Mucosa of rectum (tissue), 2 donors: ENCODE measurements around the gene TRIM38.
A peak's percentile ranks its signal among the peaks of the same experiment; 100 is the strongest.

Experiments used
- H3K27ac ChIP-seq, 2 donors: one replicate each; pipeline ENCODE4 v1.7.0; 2013; ENCODE audit warnings: inconsistent platforms in 2 of 2, low read depth in 2 of 2, low read length in 2 of 2
- H3K27me3 ChIP-seq, 2 donors: one replicate each; pipeline ENCODE4 v1.7.0; 2013; ENCODE audit warnings: low read length in 2 of 2; ENCODE audit not compliant: control insufficient read depth in 2 of 2, insufficient read depth in 2 of 2
- H3K36me3 ChIP-seq, 2 donors: one replicate each; pipeline ENCODE4 v1.7.0; 2013; ENCODE audit warnings: low read length in 2 of 2; ENCODE audit not compliant: control insufficient read depth in 2 of 2, insufficient read depth in 2 of 2
- H3K4me1 ChIP-seq, 2 donors: one replicate each; pipeline ENCODE4 v1.7.0; 2013; ENCODE audit warnings: low read length in 2 of 2, mild to moderate bottlenecking in 1 of 2; ENCODE audit not compliant: control insufficient read depth in 2 of 2, insufficient read depth in 2 of 2
- H3K4me3 ChIP-seq, 2 donors: one replicate each; pipeline ENCODE4 v1.7.0; 2013; ENCODE audit warnings: low read length in 2 of 2
- H3K9ac ChIP-seq, 2 donors: one replicate each; pipeline ENCODE4 v1.7.0; 2013; ENCODE audit warnings: low read length in 2 of 2, low read depth in 1 of 2, mild to moderate bottlenecking in 1 of 2
- H3K9me3 ChIP-seq, 2 donors: one replicate each; pipeline ENCODE4 v1.7.0; 2013; ENCODE audit warnings: low read length in 2 of 2; ENCODE audit not compliant: control insufficient read depth in 2 of 2
- donor health status: healthy.
- donor health status: Normal muscosa, but diverticular disease.

Gene TRIM38

DNA sequence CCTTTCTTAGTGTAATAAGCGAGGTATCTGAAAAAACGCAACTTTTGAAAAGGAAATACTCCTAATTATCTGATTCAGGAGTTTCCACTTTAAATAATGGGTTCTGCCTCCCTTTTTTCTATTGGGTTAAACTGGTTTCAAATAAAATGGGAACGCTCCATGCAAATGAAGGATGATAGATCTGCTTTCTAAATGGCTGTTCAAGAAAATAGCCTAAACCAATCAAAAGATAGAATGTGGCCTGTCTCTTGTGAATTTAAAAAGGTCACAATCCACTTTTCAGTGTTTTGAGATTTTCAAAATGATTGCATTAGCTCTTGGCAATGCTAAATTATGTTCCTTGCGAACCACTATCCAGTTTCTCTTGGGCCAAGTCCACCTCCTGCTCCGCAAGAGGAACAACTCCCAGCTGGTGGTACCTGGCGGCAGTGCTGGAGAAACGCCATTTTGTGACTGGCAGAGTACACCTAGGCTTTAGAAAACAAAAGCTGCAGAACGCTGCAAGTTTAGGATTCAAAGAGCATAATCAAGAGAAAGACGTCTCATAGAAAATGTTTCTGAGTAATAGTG, 56.7 kb downstream of the TRIM38 start:
- Histone ChIP-seq H3K4me1 (peaks cover 2 to 16% of the 10 kb centered on the region in 2 donors), H3K36me3 (no peaks in the 10 kb centered on the region), H3K9me3 (no peaks in the 10 kb centered on the region), H3K27me3 (no peaks in the 10 kb centered on the region), H3K4me3 (peak overlapping the region in 1 of 2 donors; percentile 79), H3K27ac (peak overlapping the region in 1 of 2 donors; percentile 100), H3K9ac (no peak overlapping the region)

- Histone ChIP-seq H3K9ac (no peak overlapping the region), H3K27ac (peak overlapping the region; percentile 100), H3K9me3 (no peaks in the 10 kb centered on the region), H3K27me3 (no peaks in the 10 kb centered on the region), H3K4me1 (peaks cover 2 to 16% of the 10 kb centered on the region in 2 donors), H3K4me3 (peak overlapping the region; percentile 79 to 84), H3K36me3 (no peaks in the 10 kb centered on the region)
Measured at GRCh38 chr6:26019967-26020328, 57.3 kb downstream of the TRIM38 start.

- H3K36me3 ChIP-seq = no peaks in the 10 kb centered on the region
- H3K27me3 ChIP-seq = no peaks in the 10 kb centered on the region
- H3K4me1 ChIP-seq = peaks cover 2 to 16% of the 10 kb centered on the region in 2 donors
- peak overlapping the region; percentile 100 for H3K27ac ChIP-seq
- peak overlapping the region; percentile 79 to 84 for H3K4me3 ChIP-seq
- no peaks in the 10 kb centered on the region for H3K9me3 ChIP-seq
- H3K9ac ChIP-seq = peak overlapping the region; percentile 86 to 98
Measured at GRCh38 chr6:26020329-26021000, 57.9 kb downstream of the TRIM38 start.

DNA sequence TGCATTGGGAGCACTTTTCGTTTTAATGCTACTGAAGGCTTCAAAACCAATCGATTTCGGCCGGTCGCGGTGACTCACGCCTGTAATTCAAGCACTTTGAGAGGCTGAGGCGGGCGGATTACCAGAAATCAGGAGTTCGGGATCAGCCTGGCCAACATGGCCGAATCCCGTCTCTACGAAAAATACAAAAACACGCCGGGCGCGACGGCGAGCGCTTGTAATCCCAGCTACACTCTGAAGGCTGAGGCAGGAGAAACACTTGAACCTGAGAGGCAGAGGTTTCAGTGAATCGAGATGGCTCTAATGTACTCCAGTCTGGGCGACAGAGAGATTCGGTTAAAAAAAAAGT, 58.4 kb downstream of the TRIM38 start:
- Histone ChIP-seq H3K9me3 (no peaks in the 10 kb centered on the region), H3K27ac (peak overlapping the region; percentile 100), H3K4me3 (peak overlapping the region; percentile 79 to 84), H3K27me3 (no peaks in the 10 kb centered on the region), H3K9ac (peak overlapping the region; percentile 86 to 98), H3K4me1 (peaks cover 6 to 19% of the 10 kb centered on the region in 2 donors), H3K36me3 (no peaks in the 10 kb centered on the region)

DNA sequence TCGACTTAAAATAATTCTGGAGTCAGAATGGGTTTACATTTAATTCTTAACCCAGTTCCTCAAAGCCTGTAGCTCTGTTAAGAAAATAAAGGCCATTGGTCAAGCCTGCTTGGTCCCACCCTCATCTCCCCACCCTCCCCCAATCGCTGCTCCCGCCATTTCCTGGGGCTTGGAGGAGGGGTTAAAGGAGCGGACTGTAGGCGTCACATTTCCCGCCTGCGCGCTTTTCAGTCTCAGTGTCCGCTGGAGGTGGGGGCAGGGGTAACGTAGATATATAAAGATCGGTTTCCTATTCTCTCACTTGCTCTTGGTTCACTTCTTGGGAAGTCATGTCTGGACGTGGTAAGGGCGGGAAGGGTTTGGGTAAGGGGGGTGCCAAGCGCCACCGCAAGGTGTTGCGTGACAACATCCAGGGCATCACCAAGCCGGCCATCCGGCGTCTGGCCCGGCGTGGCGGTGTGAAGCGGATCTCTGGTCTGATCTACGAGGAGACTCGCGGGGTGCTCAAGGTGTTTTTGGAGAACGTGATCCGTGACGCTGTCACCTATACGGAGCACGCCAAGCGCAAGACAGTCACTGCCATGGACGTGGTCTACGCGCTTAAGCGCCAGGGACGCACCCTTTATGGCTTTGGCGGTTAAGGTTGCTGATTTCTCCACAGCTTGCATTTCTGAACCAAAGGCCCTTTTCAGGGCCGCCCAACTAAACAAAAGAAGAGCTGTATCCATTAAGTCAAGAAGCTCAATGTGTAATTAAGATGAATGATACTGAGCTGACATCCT, 58.9 kb downstream of the TRIM38 start:
- Histone ChIP-seq H3K27ac (peak overlapping the region; percentile 100), H3K4me1 (peaks cover 7 to 21% of the 10 kb centered on the region in 2 donors), H3K4me3 (peak overlapping the region; percentile 79 to 84), H3K9ac (peak overlapping the region; percentile 86 to 98), H3K9me3 (no peaks in the 10 kb centered on the region), H3K27me3 (no peaks in the 10 kb centered on the region), H3K36me3 (no peaks in the 10 kb centered on the region)

DNA sequence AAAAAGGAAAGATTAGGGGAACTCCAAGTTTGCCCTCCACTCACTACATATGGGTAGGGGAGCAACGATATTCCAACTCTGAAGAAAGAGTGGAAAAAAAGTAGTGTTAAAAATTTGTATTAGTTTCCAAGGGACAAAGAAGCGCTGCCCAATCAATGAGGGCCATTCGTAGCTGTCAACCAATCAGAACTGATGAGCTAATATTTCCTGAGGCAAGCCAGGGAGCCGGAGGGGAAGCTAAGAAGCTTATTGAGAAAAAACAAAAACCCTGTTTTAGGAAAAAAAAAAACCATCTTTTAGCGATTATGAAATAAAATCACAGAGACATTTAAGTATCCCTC, 59.5 kb downstream of the TRIM38 start:
- Histone ChIP-seq H3K27me3 (no peaks in the 10 kb centered on the region), H3K9ac (peak overlapping the region; percentile 86 to 93), H3K36me3 (no peaks in the 10 kb centered on the region), H3K4me3 (peak overlapping the region; percentile 79 to 84), H3K9me3 (no peaks in the 10 kb centered on the region), H3K27ac (peak overlapping the region; percentile 100), H3K4me1 (peaks cover 7 to 21% of the 10 kb centered on the region in 2 donors)

DNA sequence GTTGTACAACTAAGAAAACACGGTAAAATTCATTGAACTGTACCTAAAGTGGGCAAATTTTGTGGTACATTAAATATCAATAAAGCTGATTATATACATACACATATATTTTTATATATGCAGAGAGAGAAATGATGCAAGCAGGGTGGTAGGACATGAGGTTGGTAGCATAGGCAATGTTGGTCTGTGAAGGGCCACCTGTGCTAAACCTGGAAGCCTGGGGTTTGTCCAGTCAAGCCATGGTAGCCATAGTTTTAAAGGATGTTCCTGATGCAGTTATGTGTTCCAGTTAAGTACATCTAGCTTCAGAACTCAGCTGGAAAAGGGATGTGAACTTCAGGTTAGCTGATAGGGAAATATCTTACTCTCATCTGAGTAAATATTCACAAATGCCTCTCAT, 60.1 kb downstream of the TRIM38 start:
- peaks cover 8 to 25% of the 10 kb centered on the region in 2 donors for H3K4me1 ChIP-seq

GRCh38 chr6:26024651-26025046, 62.0 kb downstream of the TRIM38 start:
- Histone ChIP-seq H3K27me3 (no peaks in the 10 kb centered on the region), H3K4me3 (no peak overlapping the region), H3K4me1 (peaks cover 10 to 28% of the 10 kb centered on the region in 2 donors), H3K27ac (peak overlapping the region in 1 of 2 donors; percentile 98), H3K36me3 (no peaks in the 10 kb centered on the region), H3K9ac (no peak overlapping the region), H3K9me3 (no peaks in the 10 kb centered on the region)

More for the DNA sequence above, 60.1 kb downstream of the TRIM38 start:
- H3K27me3 ChIP-seq = no peaks in the 10 kb centered on the region
- H3K4me3 ChIP-seq = no peak overlapping the region
- no peak overlapping the region for H3K27ac ChIP-seq
- no peaks in the 10 kb centered on the region for H3K36me3 ChIP-seq
- no peaks in the 10 kb centered on the region for H3K9me3 ChIP-seq
- H3K9ac ChIP-seq = no peak overlapping the region

- H3K9ac ChIP-seq = peak overlapping the region; percentile 89 to 98
- H3K4me3 ChIP-seq = peak overlapping the region; percentile 81 to 95
- peaks cover 10 to 26% of the 10 kb centered on the region in 2 donors for H3K4me1 ChIP-seq
Measured at GRCh38 chr6:26025047-26025893, 62.7 kb downstream of the TRIM38 start.

More at GRCh38 chr6:26025047-26025893, 62.7 kb downstream of the TRIM38 start:
- Histone ChIP-seq H3K27ac (peak overlapping the region; percentile 98), H3K27me3 (no peaks in the 10 kb centered on the region), H3K9me3 (no peaks in the 10 kb centered on the region), H3K36me3 (no peaks in the 10 kb centered on the region)
